OCI-LY3 (cell line): Measurements from ENCODE around the gene GALT.

Experiments
- EZH2phosphoT487 ChIP-seq: fragments of 200-600 bp; shearing (Covaris generic); IDR thresholded peaks from 2 replicates; pipeline ENCODE4 v1.6.1; 2018; ENCODE audit warnings: antibody characterized with exemption, mixed run types, low read depth
- TF ChIP-seq, protein P1 (sequence below): fragments of 200-600, 300-600 bp; sonication (generic); IDR thresholded peaks from 2 replicates; pipeline ENCODE4 v1.5.1; 2014; ENCODE audit warnings: antibody characterized with exemption, low read length, low read depth

DNA sequence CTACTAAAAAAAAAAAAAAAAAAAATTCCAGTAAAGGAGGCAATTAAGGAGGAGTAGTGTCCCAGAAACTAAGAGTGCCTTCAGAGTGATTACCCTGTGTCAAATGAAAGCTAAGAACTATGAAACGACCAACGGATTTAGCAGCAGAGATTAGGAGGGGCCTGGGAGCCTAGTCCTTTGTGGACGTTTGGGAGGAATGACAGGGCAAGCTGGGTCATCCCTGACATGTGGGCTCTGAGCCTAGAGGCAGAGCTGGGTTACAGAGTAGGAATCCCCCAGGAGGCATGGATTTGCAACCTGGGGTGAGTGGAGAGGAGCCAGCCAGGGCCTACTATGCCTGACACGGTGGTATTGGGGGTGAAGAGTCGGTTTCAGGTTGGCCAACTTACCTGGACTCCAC is 13.3 kb upstream of the GALT start:
- TF ChIP-seq, protein P1, sequence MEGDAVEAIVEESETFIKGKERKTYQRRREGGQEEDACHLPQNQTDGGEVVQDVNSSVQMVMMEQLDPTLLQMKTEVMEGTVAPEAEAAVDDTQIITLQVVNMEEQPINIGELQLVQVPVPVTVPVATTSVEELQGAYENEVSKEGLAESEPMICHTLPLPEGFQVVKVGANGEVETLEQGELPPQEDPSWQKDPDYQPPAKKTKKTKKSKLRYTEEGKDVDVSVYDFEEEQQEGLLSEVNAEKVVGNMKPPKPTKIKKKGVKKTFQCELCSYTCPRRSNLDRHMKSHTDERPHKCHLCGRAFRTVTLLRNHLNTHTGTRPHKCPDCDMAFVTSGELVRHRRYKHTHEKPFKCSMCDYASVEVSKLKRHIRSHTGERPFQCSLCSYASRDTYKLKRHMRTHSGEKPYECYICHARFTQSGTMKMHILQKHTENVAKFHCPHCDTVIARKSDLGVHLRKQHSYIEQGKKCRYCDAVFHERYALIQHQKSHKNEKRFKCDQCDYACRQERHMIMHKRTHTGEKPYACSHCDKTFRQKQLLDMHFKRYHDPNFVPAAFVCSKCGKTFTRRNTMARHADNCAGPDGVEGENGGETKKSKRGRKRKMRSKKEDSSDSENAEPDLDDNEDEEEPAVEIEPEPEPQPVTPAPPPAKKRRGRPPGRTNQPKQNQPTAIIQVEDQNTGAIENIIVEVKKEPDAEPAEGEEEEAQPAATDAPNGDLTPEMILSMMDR: no peak
- no peak for TF ChIP-seq EZH2phosphoT487
